Panc1 (cell line): ENCODE results near the gene GRID1. TPM values are rescaled to one million over a fixed set of nuclear protein-coding genes. Genes with fewer than 3 reads are reported as not detected.

ENCODE experiments used
- ATAC-seq: fragments of 200-7000 bp; cut with Tn5 transposase; 2 replicates; pipeline ENCODE4 v1.9.1; 2020; ENCODE audit warnings: mild to moderate bottlenecking, moderate library complexity
- BruUV-seq: library from RNA; stranded (reverse); fragments of 400-500 nt; replicated peaks from 2 replicates; lab custom pipeline; 2021; lab: Mats Ljungman, UMichigan
- CTCF ChIA-PET: fragments of 300-600 bp; sonication (Branson Sonifier 250); formaldehyde crosslinking; loops from one replicate; lab custom pipeline; 2022; ENCODE audit warnings: antibody characterized with exemption; lab: Charles Lee
- POLR2A ChIA-PET: fragments of 300-600 bp; sonication (Branson Sonifier 250); formaldehyde crosslinking; loops from one replicate; lab custom pipeline; 2022; ENCODE audit warnings: antibody characterized with exemption; lab: Charles Lee
- DNase-seq: peaks from one replicate; pipeline ENCODE4 v3.0.0-alpha.2; 2010; ENCODE audit warnings: low read depth, low spot score
- H3K27ac ChIP-seq: 2 replicates; pipeline ENCODE4 v1.5.1; 2011; ENCODE audit warnings: mild to moderate bottlenecking, low read length, inconsistent platforms
- H3K27me3 ChIP-seq: fragments of 200-500 bp; sonication (Bioruptor generic); 2 replicates; pipeline ENCODE4 v1.6.0; 2014; ENCODE audit warnings: low read length, inconsistent platforms; ENCODE audit not compliant: control insufficient read depth, insufficient read depth
- H3K36me3 ChIP-seq: fragments of 200-500 bp; sonication (Bioruptor generic); 2 replicates; pipeline ENCODE4 v1.5.1; 2014; ENCODE audit warnings: inconsistent platforms, mild to moderate bottlenecking, low read length, moderate library complexity; ENCODE audit not compliant: control insufficient read depth, insufficient read depth
- H3K4me1 ChIP-seq: 2 replicates; pipeline ENCODE4 v1.5.1; 2011; ENCODE audit warnings: inconsistent platforms, mild to moderate bottlenecking, low read length, moderate library complexity; ENCODE audit not compliant: control insufficient read depth, insufficient read depth
- H3K4me3 ChIP-seq, 2 experiments: 2 replicates each; pipeline ENCODE4 v1.5.1; 2011 to 2012; ENCODE audit warnings: low read depth in 2 of 2, low read length in 2 of 2, mild to moderate bottlenecking in 2 of 2, inconsistent platforms in 1 of 2, moderate library complexity in 1 of 2
- H3K9me3 ChIP-seq: fragments of 200-500 bp; sonication (Bioruptor generic); 2 replicates; pipeline ENCODE4 v1.5.1; 2014; ENCODE audit warnings: low read depth, mild to moderate bottlenecking, inconsistent platforms, low read length, moderate library complexity; ENCODE audit not compliant: control insufficient read depth, insufficient read depth
- CTCF ChIP-seq: fragments of 450-650 bp; IDR thresholded peaks from 2 replicates; pipeline ENCODE4 v1.5.1; 2017; ENCODE audit warnings: mild to moderate bottlenecking
- POLR2AphosphoS5 ChIP-seq: IDR thresholded peaks from 2 replicates; pipeline ENCODE4 v1.6.1; 2012; ENCODE audit warnings: mild to moderate bottlenecking, low read depth, low read length, moderate library complexity
- REST ChIP-seq, 2 experiments: IDR thresholded peaks; 2 replicates each; pipeline ENCODE4 v1.6.1; 2011 to 2012; ENCODE audit warnings: low read depth in 2 of 2, control low read depth in 1 of 2, low read length in 1 of 2, mild to moderate bottlenecking in 1 of 2, moderate library complexity in 1 of 2; ENCODE audit not compliant: insufficient read depth in 1 of 2
- SIN3A ChIP-seq: IDR thresholded peaks from 2 replicates; pipeline ENCODE4 v1.6.1; 2012; ENCODE audit warnings: low read depth, mild to moderate bottlenecking, low read length, moderate library complexity, borderline replicate concordance; ENCODE audit not compliant: insufficient read depth
- TCF7L2 ChIP-seq: IDR thresholded peaks from 2 replicates; pipeline ENCODE4 v1.6.1; 2011; ENCODE audit warnings: mild to moderate bottlenecking, low read depth, low read length, inconsistent platforms
- in situ Hi-C: cut with HindIII; loops from 2 replicates; pipeline ENCODE4 v1.10.0; 2016; ENCODE audit warnings: low sequenced_read_pairs, low pct_unique_long_range_greater_than_20kb
- intact Hi-C: fragments of 100-400 bp; cut with micrococcal nuclease; formaldehyde crosslinking; loops from one replicate; pipeline ENCODE4 v1.10.0; 2022; ENCODE audit not compliant: unreplicated experiment
- total RNA-seq: library from RNA; stranded (reverse); gene quantifications from one replicate; pipeline ENCODE4 v1.2.1, GENCODE V29; 2021; ENCODE audit not compliant: unreplicated experiment

The GRID1 gene
- total RNA-seq, 1 experiment from 2014 or later, result 2.3 TPM

- CTCF ChIA-PET, result no interaction called here
- H3K27ac ChIP-seq, result peak overlapping the region; percentile 99
Observed at GRCh38 chr10:85645053-85645452, 721.5 kb downstream of the GRID1 start.

GRCh38 chr10:85643845-85644525, 722.6 kb downstream of the GRID1 start:
- ChIA-PET POLR2A (no interaction called here), CTCF (no interaction called here)
- Histone ChIP-seq H3K9me3 (peaks cover 5% of the 10 kb centered on the region; the same call in 1 of the 2 replicates), H3K4me3 (no peak overlapping the region), H3K27me3 (no peaks in the 10 kb centered on the region), H3K36me3 (no peaks in the 10 kb centered on the region), H3K4me1 (peaks cover 43% of the 10 kb centered on the region), H3K27ac (peak overlapping the region; percentile 99)
- TF ChIP-seq REST (IDR thresholded peaks at IDR 0.05; ENCODE audit: insufficient read depth in 1 of 2, low read depth in 2 of 2, low read length in 1 of 2) (no peak), CTCF (no peak), TCF7L2 (no peak), SIN3A (no peak), POLR2AphosphoS5 (no peak)
- ATAC-seq, result no peak
- intact Hi-C loops (no loop called here), in situ Hi-C loops (no loop called here)
- BruUV-seq, result no TSS peak
- peak; percentile 76 for DNase-seq

More at GRCh38 chr10:85645053-85645452, 721.5 kb downstream of the GRID1 start:
- intact Hi-C loops, result no loop called here
- in situ Hi-C loops, result no loop called here
- no TSS peak for BruUV-seq
- Histone ChIP-seq H3K27me3 (no peaks in the 10 kb centered on the region), H3K4me3 (no peak overlapping the region), H3K4me1 (peaks cover 43% of the 10 kb centered on the region), H3K9me3 (0 out of 2 replicates have a peak, but pooled peaks cover 5% of the 10 kb centered on the region), H3K36me3 (no peaks in the 10 kb centered on the region)
- POLR2A ChIA-PET, result no interaction called here
- DNase-seq (no peak), ATAC-seq (no peak)
- TF ChIP-seq SIN3A (no peak), REST (IDR thresholded peaks at IDR 0.05; ENCODE audit: insufficient read depth in 1 of 2, low read depth in 2 of 2, low read length in 1 of 2) (no peak), POLR2AphosphoS5 (no peak), CTCF (no peak), TCF7L2 (no peak)
